ENCODE results near the gene RELN.
"Not testable (repeated sequence)": the region's sequence is repeated elsewhere in the genome, so short reads cannot be mapped to it uniquely, and the experiment has no call there.

RELN gene

GRCh38 chr7:103914147-103914899 lies 75.1 kb downstream of the RELN start:
- Histone ChIP-seq H3K27me3 (ENCODE audit: control insufficient read depth, insufficient read depth, low read length) (no peaks in the 10 kb centered on the region), H3K9ac (ENCODE audit: low read depth, low read length) (no peak overlapping the region), H3K36me3 (ENCODE audit: insufficient read depth, low read length) (no peaks in the 10 kb centered on the region), H3K9me3 (replicated peaks; ENCODE audit: low read length) (no peaks in the 10 kb centered on the region), H3K4me2 (ENCODE audit: low read length) (no peak overlapping the region), H3K4me3 (ENCODE audit: low read length) (no peak overlapping the region), H3K4me1 (ENCODE audit: control insufficient read depth, insufficient read depth, low read length) (no peaks in the 10 kb centered on the region)

DNA sequence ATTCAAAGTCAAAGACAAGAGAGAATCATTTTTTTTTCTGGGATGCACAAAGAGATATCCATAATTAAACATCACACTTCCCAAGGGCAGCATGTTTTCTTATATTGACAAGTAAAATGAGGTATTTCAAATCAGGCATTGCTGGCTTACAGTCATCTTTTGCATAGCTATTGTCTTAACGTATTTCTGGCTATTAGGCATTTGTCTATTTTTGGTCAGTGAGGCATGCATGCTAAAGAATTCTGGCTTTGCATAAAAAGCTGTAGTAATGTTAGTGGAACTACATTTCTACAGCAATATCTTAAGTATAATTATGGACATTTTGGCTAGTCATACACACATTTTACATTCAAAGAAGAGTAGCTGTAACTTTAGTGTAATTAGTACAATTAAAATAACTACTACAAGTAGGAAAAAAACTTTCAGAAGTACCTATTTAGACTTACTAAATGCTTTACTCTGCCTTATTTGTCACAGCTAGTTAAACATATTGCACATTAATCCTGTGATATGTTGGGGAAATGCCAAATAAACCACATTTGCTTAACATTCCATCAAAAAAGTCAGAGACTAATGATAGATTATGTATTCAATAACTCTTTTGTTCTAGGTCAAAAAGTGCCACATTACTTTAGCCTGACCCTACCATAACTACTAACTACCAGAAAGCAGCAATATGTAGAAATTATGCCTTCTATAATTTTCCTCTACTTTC lies 76.4 kb downstream of the RELN start:
- no peak overlapping the region for H3K9ac ChIP-seq (ENCODE audit: low read depth, low read length)
- H3K4me1 ChIP-seq (ENCODE audit: control insufficient read depth, insufficient read depth, low read length), result no peaks in the 10 kb centered on the region
- no peaks in the 10 kb centered on the region for H3K9me3 ChIP-seq (replicated peaks; ENCODE audit: low read length)
- H3K36me3 ChIP-seq (ENCODE audit: insufficient read depth, low read length), result no peaks in the 10 kb centered on the region
- H3K4me2 ChIP-seq (ENCODE audit: low read length), result no peak overlapping the region
- H3K4me3 ChIP-seq (ENCODE audit: low read length), result no peak overlapping the region
- no peaks in the 10 kb centered on the region for H3K27me3 ChIP-seq (ENCODE audit: control insufficient read depth, insufficient read depth, low read length)

GRCh38 chr7:103911015-103911414 lies 78.4 kb downstream of the RELN start:
- not testable (repeated sequence) for H3K27me3 ChIP-seq (ENCODE audit: control insufficient read depth, insufficient read depth, low read length); H3K9me3 ChIP-seq (replicated peaks; ENCODE audit: low read length); H3K4me2 ChIP-seq (ENCODE audit: low read length); H3K4me3 ChIP-seq (ENCODE audit: low read length); H3K4me1 ChIP-seq (ENCODE audit: control insufficient read depth, insufficient read depth, low read length); H3K9ac ChIP-seq (ENCODE audit: low read depth, low read length); H3K36me3 ChIP-seq (ENCODE audit: insufficient read depth, low read length)

DNA sequence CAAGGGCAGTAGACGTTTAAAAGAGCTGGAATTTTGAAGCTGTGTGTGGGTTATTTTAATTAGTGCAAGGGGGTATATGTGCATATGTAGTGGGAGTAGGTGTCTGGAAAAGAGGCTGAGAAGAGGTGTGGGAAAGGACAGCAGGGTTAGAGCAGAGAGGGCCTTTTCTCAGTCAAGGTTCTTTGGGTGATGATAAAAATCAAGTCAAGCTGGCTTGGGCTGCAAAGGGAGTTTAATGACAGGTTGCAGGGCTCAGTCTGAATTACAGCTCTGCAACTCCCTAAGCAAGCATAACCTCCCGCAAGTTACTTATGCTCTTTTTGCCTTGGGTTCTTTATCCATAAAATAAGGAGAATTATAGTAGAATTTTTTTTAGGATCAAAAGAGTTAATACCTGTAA lies 83.5 kb downstream of the RELN start:
- H3K4me2 ChIP-seq (ENCODE audit: low read length), result no peak overlapping the region
- H3K36me3 ChIP-seq (ENCODE audit: insufficient read depth, low read length), result no peaks in the 10 kb centered on the region
- no peak overlapping the region for H3K4me3 ChIP-seq (ENCODE audit: low read length)
- no peak overlapping the region for H3K9ac ChIP-seq (ENCODE audit: low read depth, low read length)
- H3K27me3 ChIP-seq (ENCODE audit: control insufficient read depth, insufficient read depth, low read length), result no peaks in the 10 kb centered on the region
- no peaks in the 10 kb centered on the region for H3K9me3 ChIP-seq (replicated peaks; ENCODE audit: low read length)
- no peaks in the 10 kb centered on the region for H3K4me1 ChIP-seq (ENCODE audit: control insufficient read depth, insufficient read depth, low read length)

- no peaks in the 10 kb centered on the region for H3K4me1 ChIP-seq (ENCODE audit: control insufficient read depth, insufficient read depth, low read length)
- no peaks in the 10 kb centered on the region for H3K36me3 ChIP-seq (ENCODE audit: insufficient read depth, low read length)
- no peak overlapping the region for H3K9ac ChIP-seq (ENCODE audit: low read depth, low read length)
- no peaks in the 10 kb centered on the region for H3K9me3 ChIP-seq (replicated peaks; ENCODE audit: low read length)
- H3K27me3 ChIP-seq (ENCODE audit: control insufficient read depth, insufficient read depth, low read length), result peaks cover under 1% of the 10 kb centered on the region
- H3K4me3 ChIP-seq (ENCODE audit: low read length), result no peak overlapping the region
- no peak overlapping the region for H3K4me2 ChIP-seq (ENCODE audit: low read length)
These were observed 86.5 kb downstream of the RELN start for GRCh38 chr7:103902917-103903316.

DNA sequence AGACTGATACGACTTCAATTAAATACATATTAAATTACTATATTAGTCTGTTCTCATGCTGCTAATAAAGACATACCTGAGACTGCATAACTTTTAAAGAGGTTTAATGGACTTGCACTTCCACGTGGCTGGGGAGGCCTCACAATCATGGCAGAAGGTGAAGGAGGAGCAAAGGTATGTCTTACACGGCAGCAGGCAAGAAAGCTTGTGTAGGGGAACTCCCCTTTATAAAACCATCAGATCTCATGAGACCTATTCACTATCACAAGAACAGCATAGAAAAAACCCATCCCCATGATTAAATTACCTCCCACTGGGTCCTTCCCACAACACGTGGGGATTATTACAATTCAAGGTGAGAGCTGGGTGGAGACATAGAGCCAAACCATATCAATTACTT lies 92.6 kb downstream of the RELN start:
- not testable (repeated sequence) for H3K9me3 ChIP-seq (replicated peaks; ENCODE audit: low read length); H3K4me3 ChIP-seq (ENCODE audit: low read length); H3K4me2 ChIP-seq (ENCODE audit: low read length); H3K4me1 ChIP-seq (ENCODE audit: control insufficient read depth, insufficient read depth, low read length); H3K36me3 ChIP-seq (ENCODE audit: insufficient read depth, low read length); H3K9ac ChIP-seq (ENCODE audit: low read depth, low read length); H3K27me3 ChIP-seq (ENCODE audit: control insufficient read depth, insufficient read depth, low read length)

- Histone ChIP-seq H3K4me2 (ENCODE audit: low read length) (no peak overlapping the region), H3K9me3 (replicated peaks; ENCODE audit: low read length) (no peaks in the 10 kb centered on the region), H3K36me3 (ENCODE audit: insufficient read depth, low read length) (no peaks in the 10 kb centered on the region), H3K9ac (ENCODE audit: low read depth, low read length) (no peak overlapping the region), H3K27me3 (ENCODE audit: control insufficient read depth, insufficient read depth, low read length) (peaks cover 5% of the 10 kb centered on the region), H3K4me3 (ENCODE audit: low read length) (no peak overlapping the region), H3K4me1 (ENCODE audit: control insufficient read depth, insufficient read depth, low read length) (no peaks in the 10 kb centered on the region)
These were observed 94.5 kb downstream of the RELN start for GRCh38 chr7:103894656-103895596.

GRCh38 chr7:103893350-103893749 lies 96.1 kb downstream of the RELN start:
- Histone ChIP-seq H3K9ac (ENCODE audit: low read depth, low read length) (no peak overlapping the region), H3K4me3 (ENCODE audit: low read length) (no peak overlapping the region), H3K4me1 (ENCODE audit: control insufficient read depth, insufficient read depth, low read length) (no peaks in the 10 kb centered on the region), H3K36me3 (ENCODE audit: insufficient read depth, low read length) (no peaks in the 10 kb centered on the region), H3K4me2 (ENCODE audit: low read length) (no peak overlapping the region), H3K27me3 (ENCODE audit: control insufficient read depth, insufficient read depth, low read length) (peaks cover 5% of the 10 kb centered on the region), H3K9me3 (replicated peaks; ENCODE audit: low read length) (no peaks in the 10 kb centered on the region)

- Histone ChIP-seq H3K9ac (ENCODE audit: low read depth, low read length) (no peak overlapping the region), H3K27me3 (ENCODE audit: control insufficient read depth, insufficient read depth, low read length) (peaks cover 2% of the 10 kb centered on the region), H3K4me2 (ENCODE audit: low read length) (no peak overlapping the region), H3K4me1 (ENCODE audit: control insufficient read depth, insufficient read depth, low read length) (no peaks in the 10 kb centered on the region), H3K4me3 (ENCODE audit: low read length) (no peak overlapping the region), H3K36me3 (ENCODE audit: insufficient read depth, low read length) (no peaks in the 10 kb centered on the region), H3K9me3 (replicated peaks; ENCODE audit: low read length) (no peaks in the 10 kb centered on the region)
These were observed 100.0 kb downstream of the RELN start for GRCh38 chr7:103889451-103889850.

- H3K9ac ChIP-seq (ENCODE audit: low read depth, low read length), result no peak overlapping the region
- H3K4me1 ChIP-seq (ENCODE audit: control insufficient read depth, insufficient read depth, low read length), result no peaks in the 10 kb centered on the region
- no peak overlapping the region for H3K4me3 ChIP-seq (ENCODE audit: low read length)
- H3K9me3 ChIP-seq (replicated peaks; ENCODE audit: low read length), result no peaks in the 10 kb centered on the region
- no peak overlapping the region for H3K4me2 ChIP-seq (ENCODE audit: low read length)
- no peaks in the 10 kb centered on the region for H3K36me3 ChIP-seq (ENCODE audit: insufficient read depth, low read length)
- H3K27me3 ChIP-seq (ENCODE audit: control insufficient read depth, insufficient read depth, low read length), result peaks cover 2% of the 10 kb centered on the region
These were observed 100.8 kb downstream of the RELN start for GRCh38 chr7:103888603-103889153.
